ENCODE measurements around the gene BTBD2.

GRCh38 chr19:1986357-1987162 is 29.0 kb downstream of the BTBD2 start:
- TF ChIP-seq EP300 (IDR thresholded peaks at IDR 0.05), result no peak
- TF ChIP-seq POLR2A (IDR thresholded peaks at IDR 0.05), result no peak
